NCI-H82 (cell line): ENCODE measurements around the gene FIGN.

Source experiments
- DNase-seq: peaks from one replicate; lab custom pipeline; 2025; lab: John Stamatoyannopoulos, UW

The FIGN gene

DNA sequence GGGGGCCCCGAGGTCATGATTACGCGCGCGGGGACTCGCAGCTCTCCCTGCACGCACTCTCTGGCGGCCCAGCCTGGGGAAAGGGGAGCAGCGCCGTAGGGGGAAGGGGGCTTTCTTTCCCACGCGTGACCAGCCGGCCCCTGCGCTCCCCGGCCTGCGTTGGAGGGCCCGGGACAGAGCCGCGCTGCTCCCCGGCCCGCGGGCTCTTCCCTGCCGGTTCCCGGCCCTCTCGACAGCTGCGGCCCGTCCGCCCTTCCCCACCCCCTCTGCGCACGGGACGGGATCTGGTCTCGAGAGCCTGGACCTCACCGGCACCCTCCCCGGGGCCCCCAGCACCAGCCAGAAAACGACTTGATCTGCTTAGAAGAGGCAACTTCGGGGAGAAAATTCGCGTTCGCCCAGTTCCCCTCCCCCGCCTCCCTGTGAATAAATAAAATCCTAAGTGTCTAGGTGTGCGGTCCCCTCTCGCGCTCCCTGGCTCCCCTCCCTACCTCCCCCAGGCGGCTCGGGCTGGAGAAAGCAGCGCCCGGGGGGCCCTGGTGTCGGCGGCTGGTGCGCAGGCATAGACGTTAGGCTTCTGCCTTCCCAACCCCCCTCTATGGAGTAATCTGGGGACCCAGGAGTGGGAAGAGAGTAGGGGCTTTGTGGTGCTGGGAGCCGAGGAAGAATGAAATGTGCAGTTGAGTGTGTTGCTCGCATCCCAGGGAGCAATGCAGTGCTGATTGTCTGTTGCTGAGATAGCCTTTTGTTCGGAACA, 803 bp upstream of the FIGN start:
- peak; percentile 93 for DNase-seq

- DNase-seq: peak; percentile 91
Measured at GRCh38 chr2:163734881-163735684, 725 bp downstream of the FIGN start.

DNA sequence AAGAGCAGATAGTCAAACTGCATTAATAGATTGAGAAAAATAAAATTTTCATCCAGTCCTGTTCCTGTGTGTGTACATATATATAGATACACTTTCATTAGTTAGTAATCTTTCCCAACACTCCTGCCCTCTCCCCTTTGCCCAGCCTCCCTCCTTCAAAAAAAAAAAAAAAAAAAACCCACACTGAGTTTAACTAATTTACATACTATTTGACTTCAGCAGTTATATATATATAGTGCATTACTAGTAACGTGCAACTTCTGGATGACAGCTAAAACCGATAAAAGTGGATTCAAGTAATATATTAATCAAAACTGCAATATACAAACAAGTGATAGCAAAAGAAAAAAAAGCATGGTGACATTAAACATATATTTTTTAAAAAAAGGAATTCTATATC, 1.4 kb downstream of the FIGN start:
- DNase-seq: peak; percentile 35

GRCh38 chr2:163733956-163734355, 1.9 kb downstream of the FIGN start:
- DNase-seq: no peak

DNA sequence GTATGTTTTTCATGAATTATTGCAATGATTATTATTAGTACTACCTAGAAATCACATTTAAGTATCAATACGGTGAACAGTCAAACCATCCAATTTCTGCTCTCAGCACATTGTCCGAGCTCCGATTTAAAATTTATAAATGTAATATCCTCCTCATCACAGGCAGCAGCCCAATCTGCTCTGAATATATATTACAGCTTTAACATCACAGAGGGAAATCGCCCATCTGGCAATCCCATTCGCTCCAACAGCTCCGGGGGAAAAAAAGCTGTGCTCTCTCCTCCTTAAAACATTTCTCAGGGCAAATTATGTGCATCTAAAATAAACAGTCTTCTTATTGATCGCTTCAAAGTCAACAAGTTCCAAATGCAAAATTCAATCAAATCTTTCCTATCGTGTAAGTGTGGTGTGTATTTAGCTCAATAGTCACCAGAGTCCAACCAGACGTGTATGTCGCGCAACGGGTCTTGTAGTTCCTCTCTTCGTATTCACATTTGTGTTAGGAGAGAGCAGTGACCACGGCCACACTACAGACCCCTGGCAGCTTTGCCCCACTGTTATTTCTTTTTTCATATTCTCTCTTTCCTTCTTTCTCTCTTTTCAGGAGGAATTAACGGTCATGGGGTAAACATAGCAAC, 2.4 kb downstream of the FIGN start:
- DNase-seq: peak; percentile 87

DNA sequence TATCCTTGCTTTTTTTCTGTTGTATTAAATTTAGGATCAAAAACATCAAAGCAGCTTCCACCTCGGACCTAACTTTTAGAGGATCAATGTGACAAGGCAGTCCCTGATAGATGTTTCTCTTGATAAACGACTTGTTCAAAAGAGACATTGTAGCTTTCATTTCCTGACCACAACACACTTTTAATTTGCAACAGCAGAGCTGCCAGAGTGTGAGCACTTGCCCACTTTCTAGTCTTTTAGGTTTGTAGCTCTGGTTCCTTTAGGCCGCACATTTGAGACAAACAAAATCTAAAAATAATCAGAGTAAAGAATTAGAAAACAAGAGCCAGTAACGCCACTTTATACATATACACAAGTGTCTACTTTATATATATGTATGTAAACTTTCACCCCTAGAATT, 3.1 kb downstream of the FIGN start:
- peak; percentile 60 for DNase-seq

GRCh38 chr2:163731735-163732134, 4.1 kb downstream of the FIGN start:
- DNase-seq: no peak

DNA sequence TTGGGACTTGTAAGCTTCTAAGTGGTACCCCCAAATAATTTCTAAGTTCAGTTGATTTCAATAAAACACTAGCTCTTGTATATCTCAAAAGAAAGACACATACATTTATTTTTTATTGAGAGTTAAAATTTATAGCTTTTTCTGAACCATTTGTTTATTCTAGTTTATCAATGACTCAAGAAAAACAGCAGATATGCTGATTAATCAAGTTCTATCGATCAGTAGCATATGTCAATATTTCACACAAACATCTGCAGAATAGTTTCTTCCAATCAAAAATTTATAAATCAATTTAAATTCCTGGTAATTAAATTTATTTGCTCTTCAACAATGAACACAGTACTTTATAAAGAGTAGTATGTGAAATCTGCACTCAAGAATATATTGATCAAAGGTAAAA, 5.3 kb downstream of the FIGN start:
- DNase-seq: no peak

- no peak for DNase-seq
Measured at GRCh38 chr2:163729636-163730273, 6.1 kb downstream of the FIGN start.

DNA sequence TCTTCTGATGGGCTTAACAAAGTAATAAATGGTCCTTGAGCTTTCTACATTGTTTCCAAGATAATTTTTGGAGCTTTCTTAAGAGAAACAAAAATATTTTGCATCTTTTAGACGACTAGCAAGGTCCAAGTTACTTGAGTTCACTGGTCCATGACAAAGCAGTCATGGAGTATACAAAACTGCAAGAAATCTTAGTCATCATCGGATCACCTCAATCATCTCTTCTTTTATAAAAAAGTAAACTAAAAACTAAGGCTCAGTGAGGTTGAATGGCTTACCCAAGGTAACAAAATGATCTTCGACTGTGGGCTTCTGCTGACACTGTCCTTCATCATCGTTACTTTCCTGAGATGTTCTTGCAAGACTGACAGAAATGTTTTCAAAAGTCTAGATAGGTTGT, 11.9 kb downstream of the FIGN start:
- DNase-seq: no peak

DNA sequence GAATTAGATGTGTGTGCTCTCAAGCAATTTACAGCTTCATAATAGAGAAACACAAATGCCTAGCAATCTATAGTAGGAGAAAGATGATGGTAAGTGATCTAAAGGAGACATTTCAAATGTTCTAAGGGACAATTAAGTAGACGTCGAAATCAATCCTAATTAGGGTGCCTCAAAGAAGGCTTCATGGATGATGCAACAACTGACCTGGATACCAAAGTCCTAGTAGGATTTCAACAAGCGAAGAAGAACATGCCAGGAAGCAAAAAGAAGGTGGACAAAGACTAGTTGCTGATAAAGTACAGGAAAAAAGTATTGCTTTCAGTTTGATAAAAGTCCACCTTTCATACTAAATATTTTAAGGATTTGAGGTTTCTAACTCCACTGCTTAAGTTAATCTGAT, 12.5 kb downstream of the FIGN start:
- peak; percentile 73 for DNase-seq

GRCh38 chr2:163719331-163719730, 16.5 kb downstream of the FIGN start:
- no peak for DNase-seq

- DNase-seq: peak; percentile 94
Measured at GRCh38 chr2:163717993-163718680, 17.7 kb downstream of the FIGN start.

DNA sequence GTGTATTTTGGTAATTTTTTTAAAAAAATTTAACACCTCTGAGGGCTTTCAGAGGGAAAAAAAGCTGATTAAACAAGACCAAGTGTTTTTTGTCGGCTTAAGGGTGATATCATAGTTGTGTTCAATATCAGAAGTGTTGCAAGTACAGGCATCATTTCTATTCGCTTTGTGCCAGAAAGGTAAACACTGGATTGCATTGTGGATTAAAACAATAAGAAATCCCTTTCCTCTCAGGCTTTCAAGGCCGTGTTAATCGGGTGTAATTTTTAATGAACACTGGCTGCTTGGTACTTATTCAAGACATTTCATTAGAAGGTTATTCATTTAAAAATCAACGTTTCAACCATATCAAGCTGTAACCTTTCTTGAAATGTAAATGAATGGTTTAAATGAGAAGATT, 18.3 kb downstream of the FIGN start:
- DNase-seq: peak; percentile 83

- peak; percentile 15 for DNase-seq
Measured at GRCh38 chr2:163716101-163716500, 19.7 kb downstream of the FIGN start.

DNA sequence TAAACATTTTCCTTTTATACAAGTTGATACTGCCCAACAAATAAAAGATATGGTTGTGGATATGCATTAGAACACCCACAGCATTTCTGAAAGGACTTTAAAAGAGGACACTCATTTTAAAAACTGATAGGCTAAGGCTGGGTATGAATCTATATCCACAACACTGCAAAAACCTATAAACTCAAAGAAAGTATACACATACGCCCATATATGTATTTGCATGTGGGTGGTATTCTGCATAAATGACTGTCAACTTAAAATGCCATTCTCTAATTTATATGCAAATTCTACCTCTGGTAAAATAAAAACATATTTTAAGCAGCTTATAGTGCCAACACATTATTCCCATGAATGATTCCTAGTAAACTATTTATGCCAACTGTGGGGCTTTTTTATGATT, 20.1 kb downstream of the FIGN start:
- DNase-seq: no peak

- DNase-seq: peak; percentile 22
Measured at GRCh38 chr2:163715199-163715598, 20.6 kb downstream of the FIGN start.

DNA sequence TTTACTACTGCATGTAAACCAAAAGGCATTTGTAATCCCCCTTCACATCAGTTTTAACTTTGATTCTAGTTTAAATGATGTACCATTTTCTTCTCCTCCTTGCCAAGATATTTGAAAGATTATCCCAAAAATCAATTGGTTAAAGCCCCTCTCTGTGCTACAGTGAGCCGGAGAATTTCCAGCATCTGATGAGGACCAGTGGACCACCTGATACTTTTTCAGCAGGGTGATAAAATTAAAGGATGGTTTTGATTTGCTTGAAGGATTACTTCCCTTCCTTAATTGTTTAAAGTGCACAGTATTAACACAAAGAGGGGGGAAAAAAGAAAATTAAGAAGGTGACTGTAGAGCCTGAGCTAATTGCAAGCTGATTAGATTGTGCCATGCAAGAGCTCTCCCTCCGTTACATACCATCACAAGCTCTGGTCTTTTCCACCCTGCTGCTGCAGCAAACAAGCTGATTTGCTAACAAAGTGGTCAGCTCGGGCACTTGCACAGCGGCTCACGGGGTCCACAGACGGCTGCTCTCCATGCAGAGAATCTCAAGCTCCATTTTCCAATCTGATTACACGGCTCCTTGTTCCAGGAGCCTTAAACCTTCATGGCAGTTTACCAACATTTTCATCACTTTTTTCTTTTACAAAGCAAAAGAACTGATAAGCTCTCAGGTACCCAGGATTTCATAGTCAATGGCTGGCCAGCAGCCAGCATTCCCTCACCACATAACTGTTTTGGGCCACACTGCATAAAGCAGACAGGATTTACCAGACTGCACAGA, 22.1 kb downstream of the FIGN start:
- DNase-seq: peak; percentile 83

- DNase-seq: no peak
Measured at GRCh38 chr2:163711699-163712098, 24.1 kb downstream of the FIGN start.

- no peak for DNase-seq
Measured at GRCh38 chr2:163711258-163711657, 24.6 kb downstream of the FIGN start.

DNA sequence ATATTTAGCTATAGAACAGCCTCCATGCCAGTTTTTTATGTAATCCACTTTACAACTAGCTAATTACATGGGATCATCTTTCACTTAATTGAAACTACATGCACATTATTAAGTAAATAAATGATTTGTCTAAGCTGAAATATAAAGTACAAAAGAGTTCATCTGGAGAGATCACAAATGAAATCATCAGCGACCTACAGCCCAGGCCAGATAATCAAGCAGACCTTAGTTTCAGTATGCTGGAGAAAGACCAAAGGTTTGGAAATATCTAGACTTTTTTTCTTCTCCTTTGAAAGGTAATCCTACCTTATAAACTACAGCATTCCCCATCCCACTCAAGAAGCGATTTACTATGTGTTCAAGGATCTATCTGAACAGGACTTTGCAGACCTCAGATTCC, 26.5 kb downstream of the FIGN start:
- DNase-seq: no peak
